ENCODE results near the gene BCAS3.

The BCAS3 gene

DNA sequence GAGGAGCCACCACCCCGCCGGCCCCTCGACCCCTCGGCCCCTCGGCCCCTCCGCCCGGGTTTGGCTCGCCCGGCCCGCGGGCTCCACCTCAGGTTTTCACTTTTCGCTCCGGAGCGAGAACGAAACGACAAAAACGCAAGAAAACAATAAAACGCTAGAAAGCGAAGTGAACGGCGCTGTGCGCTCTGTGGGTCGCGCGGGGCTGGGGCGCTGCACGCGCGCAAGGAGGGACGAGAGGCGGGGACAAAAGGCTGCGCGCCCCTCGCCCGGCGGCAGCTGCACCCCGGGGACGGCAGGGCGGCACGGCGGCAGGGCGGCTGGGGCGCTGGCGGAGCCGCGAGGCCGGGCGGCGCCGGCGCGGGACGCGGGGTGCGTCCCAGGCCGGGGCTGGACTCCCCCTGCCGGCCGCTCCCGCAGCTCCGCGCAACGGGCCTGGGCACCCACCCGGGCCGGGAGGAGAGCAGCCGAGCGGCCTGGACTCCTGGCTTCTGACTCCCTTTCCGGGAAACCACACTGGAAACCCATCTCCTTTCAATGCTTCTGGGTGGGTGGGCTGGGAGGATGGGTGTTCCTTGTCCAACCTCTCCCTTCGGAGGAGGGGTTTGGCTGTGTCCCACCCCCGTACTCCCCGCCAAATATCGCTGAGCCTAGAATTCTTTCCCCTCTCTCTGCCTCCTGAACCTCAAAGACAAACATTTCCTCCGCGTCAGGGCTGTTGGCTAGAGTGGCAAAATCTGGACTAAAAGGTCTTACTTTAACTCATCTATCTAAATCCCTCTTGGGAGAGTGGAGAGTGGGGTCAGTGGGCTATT is 731.9 kb downstream of the BCAS3 start:
- no peak for DNase-seq (ENCODE audit: low read depth in 2 of 2)

DNA sequence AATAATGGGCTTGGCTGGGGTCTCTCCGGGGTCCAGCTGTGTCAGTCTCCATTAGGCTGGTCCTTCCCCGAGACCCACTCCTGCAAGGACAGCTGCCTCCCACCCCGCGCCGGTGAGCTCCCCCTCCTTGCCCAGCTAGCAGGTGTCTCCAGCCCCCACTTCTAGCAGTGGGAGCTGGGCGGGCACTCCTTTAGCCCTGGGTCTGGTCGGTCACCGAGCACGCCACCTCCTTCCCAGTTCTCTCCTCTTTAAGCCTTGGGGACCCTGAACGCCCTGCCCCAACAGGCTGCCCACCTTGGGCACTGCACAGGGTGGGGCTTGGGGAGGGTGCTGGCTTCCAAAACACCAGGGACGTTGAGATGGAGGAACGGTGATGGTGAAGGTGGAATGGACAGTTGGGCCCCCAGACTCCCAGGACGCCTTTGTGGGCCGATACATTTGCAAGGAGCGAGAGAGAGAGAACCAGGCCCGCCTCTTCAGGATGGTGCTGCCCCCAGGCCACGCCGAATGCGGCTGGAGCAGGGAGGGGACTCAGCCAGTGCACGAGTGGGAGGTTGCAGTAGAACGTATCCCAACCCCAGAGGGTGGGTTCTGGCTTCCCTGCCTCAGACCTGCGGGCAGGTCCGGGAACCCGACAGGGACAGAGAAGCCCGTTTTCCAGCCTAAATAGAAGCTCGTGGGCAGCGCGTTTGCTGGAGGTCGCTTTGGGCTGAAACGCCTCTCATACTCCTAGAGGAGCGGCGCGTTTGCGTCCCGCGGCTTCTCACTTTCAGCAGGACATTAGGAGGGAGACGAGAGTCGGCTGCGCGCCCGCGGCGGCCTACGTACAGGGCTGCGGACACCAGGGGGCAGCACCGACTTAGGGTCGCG is 732.7 kb downstream of the BCAS3 start:
- peak; percentile 62 to 65 for DNase-seq (ENCODE audit: low read depth in 2 of 2)

DNA sequence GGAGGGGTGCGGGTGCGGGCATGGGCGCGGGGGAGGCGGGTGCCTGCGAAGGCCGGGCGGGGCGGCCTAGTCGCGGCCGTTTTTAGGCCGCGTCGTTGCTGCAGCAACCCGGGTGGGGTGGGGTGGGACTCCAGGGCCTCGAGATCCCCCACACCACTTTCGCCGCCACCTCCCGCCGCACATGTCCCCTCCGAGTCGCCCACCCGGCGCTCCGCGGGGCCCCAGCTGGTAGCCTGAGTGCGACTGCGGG is 733.3 kb downstream of the BCAS3 start:
- no peak for DNase-seq (ENCODE audit: low read depth in 2 of 2)

DNA sequence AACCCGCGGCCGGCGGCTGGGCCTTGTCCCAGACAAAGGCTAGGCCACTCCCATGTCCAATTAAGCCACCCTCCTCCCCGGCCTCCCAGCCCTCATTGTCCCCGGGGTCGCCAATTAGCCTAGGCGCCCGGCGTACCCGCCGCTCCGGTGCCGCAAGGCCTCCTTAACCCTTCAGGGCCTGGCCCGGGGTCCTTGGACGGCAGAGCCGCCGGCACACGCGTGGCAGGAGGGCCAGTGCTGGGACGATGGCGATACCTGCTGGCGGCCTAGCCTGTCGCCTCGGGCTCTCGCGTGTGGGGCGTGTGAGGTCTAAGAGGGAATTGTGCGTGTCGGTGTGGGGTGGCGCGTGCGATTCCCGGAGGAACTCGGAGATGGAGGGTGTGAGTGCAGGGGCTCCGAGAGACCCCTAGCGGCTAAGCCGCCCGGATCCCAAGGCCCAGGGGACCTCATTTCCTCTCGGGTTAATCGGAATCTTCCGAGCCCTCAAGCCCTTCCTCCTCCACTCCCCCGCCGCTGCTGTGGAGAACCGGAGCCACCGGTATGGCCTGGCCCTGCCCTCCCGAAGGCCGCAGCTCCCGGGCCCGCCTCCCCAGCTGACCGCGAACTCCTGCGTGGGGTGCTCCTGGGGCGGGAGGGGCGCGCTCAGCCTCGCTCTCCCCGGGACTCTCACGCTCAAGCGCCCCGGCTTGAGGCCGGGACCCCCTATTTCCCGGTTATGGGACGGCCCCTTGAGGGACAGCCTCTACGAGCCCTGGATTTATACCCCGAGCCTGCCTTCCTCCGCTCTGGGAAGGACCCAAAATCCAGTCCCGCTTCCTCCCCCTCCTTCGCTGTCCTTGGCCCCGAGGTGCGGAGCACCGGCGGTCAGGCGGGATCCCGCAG is 733.9 kb downstream of the BCAS3 start:
- DNase-seq (ENCODE audit: low read depth in 2 of 2), result no peak

DNA sequence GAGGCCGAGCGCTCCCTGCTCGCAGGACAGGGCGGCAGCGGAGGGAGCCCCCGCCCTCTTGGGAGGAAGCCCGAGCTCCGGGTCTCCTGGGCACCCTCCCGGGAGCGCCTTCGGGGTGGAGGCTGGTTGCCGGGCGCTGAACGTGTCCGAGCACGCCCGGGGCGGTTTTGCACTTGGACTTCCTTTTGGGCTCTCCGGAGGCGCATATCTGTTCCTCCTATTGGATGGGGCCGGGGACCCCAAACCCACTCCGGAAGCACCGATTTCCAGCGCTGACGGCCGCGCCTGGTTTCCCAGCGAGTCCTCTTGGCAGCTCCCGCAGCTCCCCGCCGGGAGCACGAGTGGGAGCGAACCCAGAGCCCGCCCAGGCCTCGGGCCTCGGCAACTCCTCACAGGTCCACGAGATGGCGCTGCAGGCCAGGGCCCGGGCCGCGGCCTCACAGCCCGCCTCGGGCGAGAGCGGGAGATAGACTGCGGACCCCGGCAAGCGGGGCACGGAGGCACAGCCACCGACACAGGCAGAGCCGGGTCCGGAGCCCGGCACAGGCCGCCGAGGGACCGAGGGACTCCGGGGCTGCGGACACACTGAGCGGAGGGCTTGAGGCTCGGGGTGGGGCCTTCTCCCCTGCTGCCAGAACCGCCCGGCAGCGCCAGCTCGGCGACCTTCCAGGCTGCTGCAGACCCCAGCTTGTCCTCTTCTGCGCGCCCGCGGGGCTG is 734.6 kb downstream of the BCAS3 start:
- DNase-seq (ENCODE audit: low read depth in 2 of 2), result peak; percentile 59 to 62

DNA sequence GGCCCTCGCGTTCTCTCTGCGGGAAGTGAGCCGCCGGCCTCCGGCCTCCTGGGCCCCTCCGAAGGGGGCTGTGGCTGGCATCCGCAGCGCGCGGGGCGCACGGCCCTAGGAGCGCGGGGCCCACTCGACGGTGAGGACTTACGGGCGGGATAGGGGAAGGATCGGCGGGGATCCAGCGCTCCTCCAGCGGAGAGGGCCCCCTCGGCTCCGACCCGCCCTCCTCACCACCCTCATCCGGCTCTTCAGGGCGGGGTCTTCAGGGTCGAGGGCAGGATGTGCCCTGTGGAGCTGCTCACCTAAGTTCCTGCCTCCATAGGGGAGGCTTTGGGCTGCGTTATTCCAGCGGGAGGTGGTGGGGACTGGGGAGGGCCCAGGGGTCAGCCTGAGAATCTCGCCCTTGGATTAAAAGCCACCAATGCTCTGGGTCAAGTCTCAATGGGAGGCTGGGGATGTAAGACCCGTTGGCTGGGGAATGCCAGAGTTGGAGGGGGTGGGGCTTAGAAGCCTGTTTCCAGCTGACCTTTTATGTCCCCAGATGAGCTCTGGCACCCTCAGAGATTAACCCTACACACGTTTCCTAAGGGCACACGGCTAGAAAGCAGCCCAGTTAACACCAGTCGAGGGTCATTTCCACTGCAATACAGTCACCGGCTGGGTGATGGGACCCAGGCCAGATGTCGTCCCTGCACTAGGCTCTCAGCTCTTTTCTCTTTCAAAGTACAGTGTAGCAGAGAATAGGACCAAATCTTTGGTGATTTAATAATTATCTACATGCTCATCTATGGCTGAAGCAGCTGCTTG is 735.4 kb downstream of the BCAS3 start:
- DNase-seq (ENCODE audit: low read depth in 2 of 2), result no peak

DNA sequence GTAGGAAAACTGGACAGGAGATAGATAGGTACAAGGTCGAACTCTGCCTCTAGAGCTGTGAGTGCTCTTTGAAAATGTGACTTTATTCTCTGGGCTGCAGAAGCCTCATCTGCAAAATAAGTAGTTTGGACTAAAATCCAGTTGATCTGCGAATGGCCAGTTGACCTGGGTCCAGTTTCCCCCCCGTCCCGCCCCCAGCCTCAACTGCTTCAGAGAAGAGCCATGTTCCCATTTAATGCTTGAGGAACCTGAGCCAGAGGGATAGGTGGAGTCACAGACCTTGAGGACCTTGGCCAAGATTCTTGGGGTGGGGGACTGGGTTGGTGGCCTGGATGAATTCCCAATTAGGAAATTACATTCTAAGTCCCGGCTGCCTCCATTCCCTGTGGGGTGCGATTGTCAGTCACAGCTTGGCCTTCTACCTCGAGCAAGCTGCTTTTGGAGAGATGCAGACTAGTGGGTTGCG is 736.0 kb downstream of the BCAS3 start:
- DNase-seq (ENCODE audit: low read depth in 2 of 2), result no peak

DNA sequence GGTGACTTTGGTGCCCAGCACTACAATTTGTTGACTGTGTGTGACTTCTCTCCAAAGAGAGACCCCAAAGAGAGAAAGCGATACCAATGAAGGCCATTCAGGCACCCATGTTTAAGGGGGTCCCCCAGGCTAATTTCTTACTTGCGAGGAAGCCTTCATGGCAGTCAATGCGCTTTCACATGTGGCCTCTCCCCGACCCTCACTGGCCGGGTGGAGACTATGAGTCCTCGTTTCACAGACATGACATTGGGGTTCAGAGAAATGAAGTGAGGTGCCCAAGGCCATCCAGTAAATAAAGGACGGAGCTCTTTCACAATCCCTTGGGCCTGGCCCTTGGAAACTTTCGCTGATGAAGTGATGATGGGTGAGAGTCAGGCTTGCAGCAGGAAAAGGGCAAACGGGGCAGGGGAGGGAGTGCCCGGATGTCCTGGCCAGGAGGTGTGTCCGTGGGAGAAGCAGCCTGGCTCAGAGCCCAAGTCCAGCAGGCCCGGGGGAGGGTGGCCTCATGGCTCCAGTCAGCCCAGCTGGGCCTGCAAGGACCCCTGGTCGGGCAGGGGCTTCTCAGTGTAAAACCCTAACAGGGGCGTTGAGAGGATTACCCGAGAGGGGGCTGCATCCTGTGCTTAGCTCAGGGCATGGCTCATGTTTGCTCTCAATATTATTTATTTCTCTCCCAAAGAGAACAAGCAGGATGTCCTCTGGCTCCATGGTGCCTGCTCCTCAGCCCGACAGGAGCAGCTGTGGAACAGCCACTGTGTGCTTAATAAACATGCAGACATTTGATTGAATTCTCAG is 736.7 kb downstream of the BCAS3 start:
- no peak for DNase-seq (ENCODE audit: low read depth in 2 of 2)

DNA sequence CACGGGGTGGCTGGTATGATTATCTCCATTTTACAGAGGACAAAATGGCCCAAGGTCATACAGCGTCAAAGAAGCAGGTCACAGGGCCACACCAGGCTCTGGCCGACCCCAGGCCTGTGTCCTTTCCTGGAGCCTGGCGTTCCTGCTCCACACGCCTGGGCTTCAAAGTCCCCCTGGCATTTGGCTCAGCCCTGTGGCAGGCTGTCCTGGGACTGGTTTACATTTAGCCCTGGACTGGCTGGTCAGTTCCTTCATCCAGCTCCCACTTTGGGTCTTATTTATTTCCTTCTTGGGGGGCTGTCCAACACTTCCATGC is 737.2 kb downstream of the BCAS3 start:
- no peak for DNase-seq (ENCODE audit: low read depth in 2 of 2)

DNA sequence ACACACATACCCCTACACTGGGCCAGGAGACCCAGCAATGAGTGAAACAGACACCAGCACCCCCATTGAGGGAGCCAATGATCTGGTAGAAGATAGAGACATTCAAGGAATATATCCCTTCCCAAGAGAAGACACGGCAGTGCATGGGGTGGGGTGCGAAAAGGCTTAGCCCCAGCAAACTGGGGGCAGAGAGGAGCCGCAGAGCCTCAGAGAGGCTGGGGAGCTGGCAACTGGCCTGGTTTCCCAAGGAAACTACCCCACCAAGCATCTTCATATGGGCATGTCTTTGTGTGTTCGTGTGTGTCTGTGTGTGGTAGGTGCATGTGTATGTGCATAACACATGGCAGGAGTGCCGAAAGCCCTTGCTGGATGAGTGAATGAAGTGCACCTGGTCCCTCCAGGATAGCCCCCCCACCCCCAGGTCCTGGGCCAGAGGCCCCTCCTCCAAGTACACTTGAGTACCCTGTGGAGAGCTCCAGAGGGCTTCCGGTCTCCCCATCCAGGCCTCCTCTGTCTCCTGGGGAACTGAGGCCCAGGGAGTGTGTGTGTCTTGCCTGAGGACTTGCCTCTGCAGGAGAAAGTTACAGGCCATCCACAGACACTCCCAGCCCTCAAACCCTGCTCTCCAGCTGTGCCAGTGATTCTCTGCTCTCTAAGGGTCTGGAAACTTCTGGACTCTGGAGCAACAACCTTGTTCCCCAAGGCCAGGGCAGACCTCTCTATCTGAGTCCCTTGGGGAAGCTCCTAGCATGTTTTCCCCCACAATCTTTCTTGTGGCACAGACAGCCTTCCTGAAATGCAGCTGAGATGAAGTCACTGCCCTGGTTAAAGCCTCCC is 737.9 kb downstream of the BCAS3 start:
- DNase-seq (ENCODE audit: low read depth in 2 of 2), result no peak

DNA sequence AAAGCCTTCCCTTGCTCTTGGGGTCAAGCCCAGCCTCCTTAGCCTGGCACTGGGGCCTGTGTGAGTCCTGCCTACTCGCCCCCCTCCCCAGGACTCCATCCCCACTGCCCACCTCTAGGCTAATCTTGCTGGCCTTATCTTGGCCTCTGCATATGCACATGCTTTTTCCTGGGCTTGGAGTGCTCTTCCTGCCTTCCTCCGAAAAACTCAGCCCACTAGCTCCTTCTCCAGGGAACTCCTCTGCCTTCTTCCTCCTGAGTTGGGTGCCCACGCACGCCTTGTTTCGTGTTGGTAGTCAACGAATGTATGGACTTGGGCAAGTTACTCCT is 738.5 kb downstream of the BCAS3 start:
- DNase-seq (ENCODE audit: low read depth in 2 of 2), result no peak

DNA sequence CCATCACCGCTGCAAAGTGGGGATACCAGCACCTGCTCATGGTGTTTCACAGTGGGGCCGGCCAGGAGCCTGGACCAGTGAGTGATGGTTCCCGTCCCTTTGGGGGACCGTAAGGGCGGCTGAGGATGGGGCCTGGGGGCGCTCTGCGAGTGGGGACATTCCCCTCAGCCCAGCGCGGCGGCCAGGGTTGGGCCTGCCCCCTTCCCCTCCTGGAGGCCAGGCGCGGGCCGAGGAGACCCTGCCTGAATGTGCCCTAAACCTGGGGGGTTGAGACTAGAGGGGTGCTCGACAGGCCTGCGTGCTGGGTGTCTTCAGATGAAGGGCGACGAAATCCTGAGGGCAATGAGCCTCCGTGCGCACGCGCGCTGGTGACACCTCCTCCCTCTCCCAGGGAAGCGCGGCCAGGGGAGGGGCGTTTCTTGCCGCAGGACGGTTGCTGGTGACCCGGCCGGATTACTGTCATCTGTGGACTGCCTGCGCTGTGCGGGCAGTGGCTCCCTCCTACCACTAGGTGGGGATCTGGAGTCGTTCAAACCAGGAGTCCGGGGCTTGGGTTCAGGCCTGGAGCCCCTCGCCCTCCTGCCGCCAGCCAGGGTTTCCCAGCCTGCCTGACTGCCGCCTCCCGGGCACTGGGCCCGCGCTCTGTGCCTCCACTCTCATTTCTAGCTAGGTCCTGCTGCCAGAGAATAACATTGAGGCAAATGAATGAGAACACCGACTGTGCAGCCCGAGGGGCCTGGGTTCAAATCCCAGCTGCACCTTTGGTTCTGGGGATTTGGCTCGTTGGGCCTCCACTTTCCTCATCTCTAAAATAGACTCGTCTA is 739.1 kb downstream of the BCAS3 start:
- DNase-seq (ENCODE audit: low read depth in 2 of 2), result peak in 1 of 2 donors; percentile 58

DNA sequence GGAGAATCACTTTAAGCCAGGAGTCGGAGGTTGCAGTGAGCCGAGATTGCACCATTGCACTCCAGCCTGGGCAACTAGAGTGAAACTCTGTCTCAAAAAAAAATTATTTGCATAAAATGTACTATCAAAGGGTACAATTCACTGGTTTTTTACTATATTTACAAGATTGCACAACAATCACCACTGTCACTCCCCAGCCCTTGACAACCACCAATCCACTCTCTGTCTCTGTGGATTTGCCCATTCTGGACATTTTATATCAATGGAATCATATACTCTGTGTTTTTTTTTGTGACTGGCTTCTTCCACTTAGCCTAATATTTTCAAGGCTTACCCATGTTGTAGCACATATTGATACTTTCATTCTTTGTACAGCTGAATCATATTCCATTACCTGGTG is 740.8 kb downstream of the BCAS3 start:
- DNase-seq (ENCODE audit: low read depth in 2 of 2), result no peak

DNA sequence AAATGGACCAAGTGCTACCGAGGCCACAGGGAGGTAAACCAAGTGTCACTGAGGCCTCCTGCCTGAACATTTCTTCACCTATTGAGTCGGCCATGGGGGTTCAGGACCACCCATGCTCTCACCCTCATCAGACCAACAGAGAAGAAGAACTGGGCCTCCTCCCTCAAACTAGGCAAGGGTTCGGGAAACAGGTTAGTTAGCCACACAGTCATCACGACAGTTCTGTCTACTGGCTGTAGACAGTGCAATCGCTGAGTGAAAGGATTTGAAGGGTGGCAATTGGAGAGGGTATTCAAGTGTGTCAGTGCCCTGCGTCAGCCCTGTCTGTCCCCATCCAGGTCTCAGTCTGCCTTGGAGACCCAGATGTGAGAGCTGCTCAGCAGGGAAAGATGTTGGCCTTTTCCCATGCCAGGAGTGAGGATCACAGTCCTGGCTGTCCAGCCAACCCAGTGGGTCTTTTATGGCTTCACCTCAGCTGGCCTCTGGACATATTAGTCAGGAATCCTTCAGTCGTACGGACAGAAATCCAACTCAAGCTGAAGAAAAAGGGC is 741.9 kb downstream of the BCAS3 start:
- DNase-seq (ENCODE audit: low read depth in 2 of 2), result no peak

DNA sequence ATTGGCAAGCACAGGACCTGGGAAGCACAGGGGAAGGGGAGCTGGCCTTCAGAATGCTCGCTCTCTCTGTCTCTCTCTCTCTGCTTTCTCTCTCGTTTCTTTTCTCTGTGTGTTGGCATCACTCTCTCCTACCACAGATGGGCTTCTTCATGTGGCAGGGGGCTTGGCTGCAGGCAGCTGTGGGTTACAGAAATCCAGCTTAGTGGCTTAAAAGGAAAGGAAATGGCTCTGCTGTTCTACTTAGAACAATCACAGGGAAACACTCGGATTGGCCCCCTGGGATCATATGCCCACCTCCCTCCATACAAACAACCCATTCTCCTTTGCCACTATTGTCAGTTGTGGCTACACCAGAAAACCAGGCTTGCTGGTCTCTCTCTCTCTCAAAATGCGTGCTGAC is 742.4 kb downstream of the BCAS3 start:
- DNase-seq (ENCODE audit: low read depth in 2 of 2), result no peak

DNA sequence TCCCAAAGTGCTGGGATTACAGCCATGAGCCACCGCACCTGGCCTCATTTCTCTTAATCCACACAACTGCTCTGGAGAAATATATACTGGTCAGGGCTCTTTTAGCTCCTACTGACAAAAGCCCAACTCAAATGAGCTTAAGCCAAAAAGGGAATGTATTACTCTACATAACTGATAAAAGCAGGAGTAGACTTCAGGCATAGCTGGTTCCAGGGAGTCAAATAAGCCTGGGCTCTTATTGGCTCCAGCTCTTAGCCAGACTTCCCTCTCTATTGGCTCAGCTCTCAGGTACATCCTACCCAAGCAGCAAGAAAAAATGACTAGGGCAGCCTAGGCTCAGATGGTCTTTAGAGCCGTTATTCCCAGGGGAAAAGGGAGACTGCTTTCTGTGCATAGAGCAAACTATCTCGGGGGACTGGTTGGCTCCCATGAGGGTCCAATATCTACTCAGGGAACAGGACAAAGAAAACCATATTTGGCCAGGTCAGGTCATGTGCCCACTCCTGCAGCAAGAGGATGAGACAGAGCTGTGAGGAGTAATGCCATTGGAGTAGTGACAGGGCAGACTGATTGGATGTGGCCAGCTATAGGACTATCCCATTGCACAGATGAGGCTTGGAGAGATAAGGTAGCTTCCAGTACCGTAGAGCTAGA is 743.2 kb downstream of the BCAS3 start:
- no peak for DNase-seq (ENCODE audit: low read depth in 2 of 2)

DNA sequence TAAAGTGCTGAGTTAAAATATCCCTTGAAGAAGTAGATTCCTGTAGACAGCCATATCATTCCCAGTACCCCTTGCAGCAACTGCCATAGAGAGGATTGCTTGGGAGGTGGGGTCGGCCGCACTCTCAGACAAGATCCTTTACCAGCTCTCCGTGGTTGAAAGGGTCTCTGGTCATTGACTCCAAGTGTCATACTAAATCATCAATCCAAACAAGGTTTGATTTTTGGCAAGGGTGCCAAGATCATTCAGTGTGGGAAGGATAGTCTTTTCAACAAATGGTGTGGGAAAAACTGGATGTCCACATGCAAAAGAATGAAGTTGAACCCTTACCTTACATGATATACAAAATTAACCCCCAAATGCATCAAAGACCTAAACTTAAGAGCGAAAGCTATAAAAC is 743.8 kb downstream of the BCAS3 start:
- no peak for DNase-seq (ENCODE audit: low read depth in 2 of 2)
